ENCODE measurements around the gene C19orf33.
"Not testable (repeated sequence)": the region's sequence is repeated elsewhere in the genome, so short reads cannot be mapped to it uniquely, and the experiment has no call there.

Gene C19orf33

GRCh38 chr19:38303517-38304351, at the start of gene C19orf33:
C19orf33 (plus strand) TSS chr19:38304251; CDS start chr19:38304262, 11 bp downstream.
- TF ChIP-seq, protein P1, sequence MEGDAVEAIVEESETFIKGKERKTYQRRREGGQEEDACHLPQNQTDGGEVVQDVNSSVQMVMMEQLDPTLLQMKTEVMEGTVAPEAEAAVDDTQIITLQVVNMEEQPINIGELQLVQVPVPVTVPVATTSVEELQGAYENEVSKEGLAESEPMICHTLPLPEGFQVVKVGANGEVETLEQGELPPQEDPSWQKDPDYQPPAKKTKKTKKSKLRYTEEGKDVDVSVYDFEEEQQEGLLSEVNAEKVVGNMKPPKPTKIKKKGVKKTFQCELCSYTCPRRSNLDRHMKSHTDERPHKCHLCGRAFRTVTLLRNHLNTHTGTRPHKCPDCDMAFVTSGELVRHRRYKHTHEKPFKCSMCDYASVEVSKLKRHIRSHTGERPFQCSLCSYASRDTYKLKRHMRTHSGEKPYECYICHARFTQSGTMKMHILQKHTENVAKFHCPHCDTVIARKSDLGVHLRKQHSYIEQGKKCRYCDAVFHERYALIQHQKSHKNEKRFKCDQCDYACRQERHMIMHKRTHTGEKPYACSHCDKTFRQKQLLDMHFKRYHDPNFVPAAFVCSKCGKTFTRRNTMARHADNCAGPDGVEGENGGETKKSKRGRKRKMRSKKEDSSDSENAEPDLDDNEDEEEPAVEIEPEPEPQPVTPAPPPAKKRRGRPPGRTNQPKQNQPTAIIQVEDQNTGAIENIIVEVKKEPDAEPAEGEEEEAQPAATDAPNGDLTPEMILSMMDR (IDR thresholded peaks at IDR 0.05; ENCODE audit: low read depth, low read length), result no peak
- no peak for TF ChIP-seq EZH2phosphoT487 (IDR thresholded peaks at IDR 0.05; ENCODE audit: low read depth)
- no peaks in the 10 kb centered on the region for H3K79me2 ChIP-seq (ENCODE audit: low read length)
- H3K9me3 ChIP-seq (ENCODE audit: insufficient read depth, low read length), result no peaks in the 10 kb centered on the region
- H4K20me1 ChIP-seq (ENCODE audit: insufficient read depth, low read length), result peaks cover 2% of the 10 kb centered on the region; the same call in 1 of the 2 replicates
- no peak within 1 kb of the TSS for H3K4me3 ChIP-seq (ENCODE audit: low read length)
- no peaks in the 10 kb centered on the region for H3K27me3 ChIP-seq (ENCODE audit: low read depth, low read length)
- H3K36me3 ChIP-seq (replicated peaks; ENCODE audit: low read depth, low read length), result peaks cover 4% of the 10 kb centered on the region
- no peak within 1 kb of the TSS for H3K27ac ChIP-seq (ENCODE audit: low read length)
- no peaks in the 10 kb centered on the region for H3K4me1 ChIP-seq (ENCODE audit: low read length)
- no peak within 1 kb of the TSS for H3K9ac ChIP-seq (ENCODE audit: low read length)
- H3K4me2 ChIP-seq (ENCODE audit: low read length), result no peak within 1 kb of the TSS
- no peak within 1 kb of the TSS for H2AFZ ChIP-seq (ENCODE audit: low read depth, low read length)

DNA sequence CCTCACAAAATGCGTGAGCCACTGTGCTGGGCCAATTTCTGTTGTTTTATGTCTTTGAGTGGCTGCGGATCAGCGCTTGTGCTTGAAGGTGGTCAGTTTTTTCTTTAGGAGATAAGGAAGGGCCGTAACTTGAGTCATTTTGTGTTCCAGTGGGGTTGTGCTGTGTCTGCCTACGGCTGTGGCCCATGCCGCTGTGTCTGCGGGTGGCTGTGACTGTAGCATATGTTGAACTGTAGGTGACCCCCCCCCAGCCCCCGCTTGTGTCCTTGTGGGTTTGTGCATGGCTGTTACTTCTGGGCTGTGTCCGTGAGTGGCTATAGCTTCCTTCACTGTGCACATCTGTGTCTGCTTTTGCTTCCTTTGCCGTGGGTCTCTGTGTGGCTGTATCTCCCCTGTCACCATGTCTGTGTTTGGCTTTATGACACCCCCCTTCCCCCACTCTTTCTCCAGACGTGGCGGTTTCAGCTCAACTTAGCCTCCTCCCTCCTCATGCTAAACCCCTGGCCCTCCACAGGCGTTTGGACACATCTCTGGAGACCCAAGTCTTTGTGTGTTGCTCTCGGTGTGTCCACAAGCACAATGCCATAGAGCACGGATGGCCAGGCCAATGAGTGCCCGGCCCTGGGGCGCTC, 48.6 kb upstream of the C19orf33 start:
- H3K9ac ChIP-seq (ENCODE audit: low read length), result no peak overlapping the region
- no peak overlapping the region for H2AFZ ChIP-seq (ENCODE audit: low read depth, low read length)
- H3K4me2 ChIP-seq (ENCODE audit: low read length), result no peak overlapping the region
- no peaks in the 10 kb centered on the region for H3K27me3 ChIP-seq (ENCODE audit: low read depth, low read length)
- no peak overlapping the region for H3K4me3 ChIP-seq (ENCODE audit: low read length)
- H3K36me3 ChIP-seq (replicated peaks; ENCODE audit: low read depth, low read length), result no peaks in the 10 kb centered on the region
- H3K4me1 ChIP-seq (ENCODE audit: low read length), result peaks cover 25% of the 10 kb centered on the region
- H3K79me2 ChIP-seq (ENCODE audit: low read length), result no peaks in the 10 kb centered on the region
- H3K27ac ChIP-seq (ENCODE audit: low read length), result no peak overlapping the region
- no peaks in the 10 kb centered on the region for H3K9me3 ChIP-seq (ENCODE audit: insufficient read depth, low read length)
- TF ChIP-seq EZH2phosphoT487 (IDR thresholded peaks at IDR 0.05; ENCODE audit: low read depth), result no peak
- TF ChIP-seq, protein P1 (IDR thresholded peaks at IDR 0.05; ENCODE audit: low read depth, low read length), result no peak
- no peaks in the 10 kb centered on the region for H4K20me1 ChIP-seq (ENCODE audit: insufficient read depth, low read length)

GRCh38 chr19:38261942-38262341, 42.1 kb upstream of the C19orf33 start:
- not testable (repeated sequence) for H3K27ac ChIP-seq (ENCODE audit: low read length); H3K4me2 ChIP-seq (ENCODE audit: low read length); H3K9ac ChIP-seq (ENCODE audit: low read length); H3K27me3 ChIP-seq (ENCODE audit: low read depth, low read length); H3K36me3 ChIP-seq (replicated peaks; ENCODE audit: low read depth, low read length); H3K9me3 ChIP-seq (ENCODE audit: insufficient read depth, low read length); H3K4me3 ChIP-seq (ENCODE audit: low read length); H2AFZ ChIP-seq (ENCODE audit: low read depth, low read length); H4K20me1 ChIP-seq (ENCODE audit: insufficient read depth, low read length); H3K79me2 ChIP-seq (ENCODE audit: low read length)
- H3K4me1 ChIP-seq (ENCODE audit: low read length), result peaks cover 29% of the 10 kb centered on the region

DNA sequence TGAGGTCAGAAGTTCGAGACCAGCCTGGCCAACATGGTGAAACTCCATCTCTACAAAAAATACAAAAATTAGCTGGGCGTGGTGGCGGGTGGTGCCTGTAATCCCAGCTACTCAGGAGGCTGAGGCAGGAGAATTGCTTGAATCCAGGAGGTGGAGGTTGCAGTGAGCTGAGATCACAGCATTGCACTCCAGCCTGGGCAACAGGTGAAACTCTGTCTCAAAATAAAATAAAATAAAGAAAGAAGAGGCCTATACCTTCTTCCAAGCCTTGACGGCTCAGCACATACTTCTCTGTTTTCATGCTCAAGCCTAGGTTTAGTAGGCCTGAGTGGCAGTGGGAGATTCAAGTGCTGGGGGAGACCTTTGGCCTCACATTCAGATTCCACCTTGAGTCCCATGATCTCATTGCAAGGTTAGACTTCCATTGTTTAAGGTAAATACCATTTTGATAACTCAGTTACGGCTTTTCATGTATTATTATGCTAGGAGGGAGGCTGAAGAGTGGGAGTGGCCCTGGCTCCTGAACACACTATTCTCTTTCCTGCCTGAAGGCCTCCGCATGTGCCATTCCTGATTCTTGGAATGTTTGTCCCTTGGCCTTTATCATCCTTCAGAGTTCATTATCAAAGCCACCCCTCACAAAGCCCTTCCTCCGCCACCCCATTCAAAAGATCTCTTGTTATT, 41.3 kb upstream of the C19orf33 start:
- H3K79me2 ChIP-seq (ENCODE audit: low read length), result no peaks in the 10 kb centered on the region; the same call in 1 of the 2 replicates
- no peaks in the 10 kb centered on the region for H3K36me3 ChIP-seq (replicated peaks; ENCODE audit: low read depth, low read length)
- H3K9ac ChIP-seq (ENCODE audit: low read length), result peak overlapping the region; percentile 76; the same call in 1 of the 2 replicates
- peaks cover 29% of the 10 kb centered on the region for H3K4me1 ChIP-seq (ENCODE audit: low read length)
- no peak overlapping the region for H2AFZ ChIP-seq (ENCODE audit: low read depth, low read length)
- H3K27me3 ChIP-seq (ENCODE audit: low read depth, low read length), result no peaks in the 10 kb centered on the region
- peak overlapping the region; percentile 94 for H3K4me2 ChIP-seq (ENCODE audit: low read length)
- peak overlapping the region; percentile 83 for H3K4me3 ChIP-seq (ENCODE audit: low read length)
- H3K27ac ChIP-seq (ENCODE audit: low read length), result peak overlapping the region; percentile 68
- no peaks in the 10 kb centered on the region for H3K9me3 ChIP-seq (ENCODE audit: insufficient read depth, low read length)
- no peaks in the 10 kb centered on the region for H4K20me1 ChIP-seq (ENCODE audit: insufficient read depth, low read length)
- TF ChIP-seq, protein P1 (IDR thresholded peaks at IDR 0.05; ENCODE audit: low read depth, low read length), result no peak
- TF ChIP-seq EZH2phosphoT487 (IDR thresholded peaks at IDR 0.05; ENCODE audit: low read depth), result no peak
